HG03457 (cell line): ENCODE measurements around the gene FHIT.

Experiments used
- ATAC-seq: cut with Tn5 transposase; IDR thresholded peaks from one replicate; pipeline ENCODE4 v1.9.1; 2021; ENCODE audit warnings: moderate number of reproducible peaks; ENCODE audit not compliant: unreplicated experiment

Gene FHIT

GRCh38 chr3:60266444-60266843 lies 984.8 kb downstream of the FHIT start:
- no peak for ATAC-seq

- no peak for ATAC-seq
Measured at GRCh38 chr3:60263191-60263590, 988.1 kb downstream of the FHIT start.

- ATAC-seq, result no peak
Measured at GRCh38 chr3:60262546-60262945, 988.7 kb downstream of the FHIT start.

GRCh38 chr3:60260546-60260945 lies 990.7 kb downstream of the FHIT start:
- no peak for ATAC-seq

- no peak for ATAC-seq
Measured at GRCh38 chr3:60250810-60251209, 1000.4 kb downstream of the FHIT start.

GRCh38 chr3:60250206-60250605 lies 1001.0 kb downstream of the FHIT start:
- no peak for ATAC-seq

GRCh38 chr3:60246361-60246760 lies 1004.9 kb downstream of the FHIT start:
- no peak for ATAC-seq

- ATAC-seq, result no peak
Measured at GRCh38 chr3:60243456-60243855, 1007.8 kb downstream of the FHIT start.

- ATAC-seq, result no peak
Measured at GRCh38 chr3:60240492-60240891, 1010.8 kb downstream of the FHIT start.

GRCh38 chr3:60238550-60238949 lies 1012.7 kb downstream of the FHIT start:
- no peak for ATAC-seq

- no peak for ATAC-seq
Measured at GRCh38 chr3:60229502-60229901, 1021.8 kb downstream of the FHIT start.

- no peak for ATAC-seq
Measured at GRCh38 chr3:60228823-60229222, 1022.4 kb downstream of the FHIT start.

- ATAC-seq, result no peak
Measured at GRCh38 chr3:60226912-60227311, 1024.3 kb downstream of the FHIT start.

GRCh38 chr3:60225848-60226247 lies 1025.4 kb downstream of the FHIT start:
- ATAC-seq, result no peak

- ATAC-seq, result no peak
Measured at GRCh38 chr3:60220768-60221167, 1030.5 kb downstream of the FHIT start.

GRCh38 chr3:60219501-60219900 lies 1031.8 kb downstream of the FHIT start:
- no peak for ATAC-seq

GRCh38 chr3:60217156-60217911 lies 1033.9 kb downstream of the FHIT start:
- ATAC-seq, result no peak

GRCh38 chr3:60216462-60217075 lies 1034.7 kb downstream of the FHIT start:
- no peak for ATAC-seq

- ATAC-seq, result no peak
Measured at GRCh38 chr3:60215946-60216345, 1035.3 kb downstream of the FHIT start.

GRCh38 chr3:60207905-60208304 lies 1043.3 kb downstream of the FHIT start:
- no peak for ATAC-seq

GRCh38 chr3:60206206-60206605 lies 1045.0 kb downstream of the FHIT start:
- no peak for ATAC-seq

GRCh38 chr3:60202052-60202726 lies 1049.1 kb downstream of the FHIT start:
- ATAC-seq, result no peak
